Measurements from ENCODE around the gene MUC12.
"Not testable (repeated sequence)": the region's sequence is repeated elsewhere in the genome, so short reads cannot be mapped to it uniquely, and the experiment has no call there.

MUC12 gene

DNA sequence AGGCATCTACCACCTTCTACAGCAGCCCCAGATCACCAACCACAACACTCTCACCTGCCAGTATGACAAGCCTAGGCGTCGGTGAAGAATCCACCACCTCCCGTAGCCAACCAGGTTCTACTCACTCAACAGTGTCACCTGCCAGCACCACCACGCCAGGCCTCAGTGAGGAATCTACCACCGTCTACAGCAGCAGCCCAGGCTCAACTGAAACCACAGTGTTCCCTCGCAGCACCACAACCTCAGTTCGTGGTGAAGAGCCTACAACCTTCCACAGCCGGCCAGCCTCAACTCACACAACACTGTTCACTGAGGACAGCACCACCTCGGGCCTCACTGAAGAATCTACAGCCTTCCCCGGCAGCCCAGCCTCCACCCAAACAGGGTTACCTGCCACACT is 29.2 kb downstream of the MUC12 start:
- DNase-seq, result not testable (repeated sequence)

GRCh38 chr7:100999334-100999733 is 30.0 kb downstream of the MUC12 start:
- not testable (repeated sequence) for DNase-seq

GRCh38 chr7:101000025-101000424 is 30.7 kb downstream of the MUC12 start:
- not testable (repeated sequence) for DNase-seq

- DNase-seq, result not testable (repeated sequence)
These were observed 33.0 kb downstream of the MUC12 start for GRCh38 chr7:101002333-101002732.

DNA sequence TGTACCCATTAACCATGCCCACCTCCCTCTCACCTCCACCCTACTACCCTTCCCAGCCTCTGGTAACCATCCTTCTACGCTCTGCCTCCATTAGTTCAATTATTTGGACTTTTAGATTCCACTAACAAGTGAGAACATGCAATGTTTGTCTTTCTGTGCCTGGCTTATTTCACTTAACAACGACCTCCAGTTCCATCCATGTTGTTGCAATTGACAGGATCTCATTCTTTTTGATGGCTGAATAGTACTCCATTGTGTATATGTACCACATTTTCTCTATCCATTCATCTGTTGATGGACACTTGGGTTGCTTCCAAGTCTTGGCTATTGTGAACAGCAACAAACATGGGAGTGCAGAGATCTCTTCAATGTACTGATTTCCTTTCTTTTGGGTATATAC is 38.0 kb downstream of the MUC12 start:
- DNase-seq, result not testable (repeated sequence)

DNA sequence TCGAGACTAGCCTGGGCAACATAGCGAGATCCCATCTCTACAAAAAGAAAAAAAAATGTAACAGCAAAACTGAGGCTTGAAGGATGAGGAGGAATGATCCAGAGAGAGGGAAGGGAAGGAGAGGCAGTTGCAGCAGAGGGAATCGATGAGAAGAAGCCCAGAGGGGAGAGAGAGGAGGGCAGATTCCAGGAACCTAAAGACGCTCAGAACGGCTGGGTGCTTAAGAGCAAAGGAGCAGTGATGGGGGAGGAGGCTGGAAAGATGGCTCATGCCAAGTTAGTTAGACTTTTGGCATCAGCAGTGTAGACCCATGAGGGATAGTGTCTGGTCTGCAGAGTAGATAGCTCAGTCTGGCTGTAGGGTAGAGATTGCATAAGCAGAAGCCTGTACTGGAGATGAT is 40.3 kb downstream of the MUC12 start:
- DNase-seq, result no peak

DNA sequence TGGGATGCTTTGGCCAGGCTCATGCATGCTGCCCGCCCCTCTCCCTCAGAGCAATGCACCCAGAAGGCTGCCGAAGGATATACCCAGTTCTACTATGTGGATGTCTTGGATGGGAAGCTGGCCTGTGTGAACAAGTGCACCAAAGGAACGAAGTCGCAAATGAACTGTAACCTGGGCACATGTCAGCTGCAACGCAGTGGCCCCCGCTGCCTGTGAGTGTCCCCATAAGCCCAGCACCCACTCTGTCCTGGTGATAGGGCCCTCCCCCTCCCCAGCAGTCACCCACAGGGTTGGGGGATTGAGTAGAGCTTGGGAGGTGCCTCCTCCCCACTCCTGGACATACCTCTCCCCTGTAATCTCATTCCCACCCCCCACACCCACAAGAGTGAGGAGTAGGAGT is 43.6 kb downstream of the MUC12 start:
- no peak for DNase-seq

DNA sequence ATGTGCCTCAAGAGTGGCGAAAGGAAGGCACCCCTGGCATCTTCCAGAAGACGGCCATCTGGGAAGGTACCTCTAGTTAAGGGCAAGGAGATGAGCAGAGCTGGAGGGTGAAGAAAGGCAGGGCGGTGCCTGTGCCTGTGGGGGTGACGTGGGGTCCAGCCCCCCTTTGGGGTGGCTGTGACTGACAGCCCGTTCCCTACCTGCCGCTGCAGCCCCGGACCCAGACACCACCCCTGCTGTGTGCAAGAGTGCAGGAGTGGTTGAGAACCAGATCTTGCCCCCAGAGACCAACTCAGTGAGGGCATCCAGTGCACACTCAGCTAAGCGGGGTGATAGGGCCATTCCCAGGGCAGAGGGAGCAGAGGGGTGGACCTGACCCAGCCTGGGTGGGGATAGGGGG is 46.3 kb downstream of the MUC12 start:
- no peak for DNase-seq

- DNase-seq, result peak; percentile 65
These were observed 47.9 kb downstream of the MUC12 start for GRCh38 chr7:101017064-101017777.

DNA sequence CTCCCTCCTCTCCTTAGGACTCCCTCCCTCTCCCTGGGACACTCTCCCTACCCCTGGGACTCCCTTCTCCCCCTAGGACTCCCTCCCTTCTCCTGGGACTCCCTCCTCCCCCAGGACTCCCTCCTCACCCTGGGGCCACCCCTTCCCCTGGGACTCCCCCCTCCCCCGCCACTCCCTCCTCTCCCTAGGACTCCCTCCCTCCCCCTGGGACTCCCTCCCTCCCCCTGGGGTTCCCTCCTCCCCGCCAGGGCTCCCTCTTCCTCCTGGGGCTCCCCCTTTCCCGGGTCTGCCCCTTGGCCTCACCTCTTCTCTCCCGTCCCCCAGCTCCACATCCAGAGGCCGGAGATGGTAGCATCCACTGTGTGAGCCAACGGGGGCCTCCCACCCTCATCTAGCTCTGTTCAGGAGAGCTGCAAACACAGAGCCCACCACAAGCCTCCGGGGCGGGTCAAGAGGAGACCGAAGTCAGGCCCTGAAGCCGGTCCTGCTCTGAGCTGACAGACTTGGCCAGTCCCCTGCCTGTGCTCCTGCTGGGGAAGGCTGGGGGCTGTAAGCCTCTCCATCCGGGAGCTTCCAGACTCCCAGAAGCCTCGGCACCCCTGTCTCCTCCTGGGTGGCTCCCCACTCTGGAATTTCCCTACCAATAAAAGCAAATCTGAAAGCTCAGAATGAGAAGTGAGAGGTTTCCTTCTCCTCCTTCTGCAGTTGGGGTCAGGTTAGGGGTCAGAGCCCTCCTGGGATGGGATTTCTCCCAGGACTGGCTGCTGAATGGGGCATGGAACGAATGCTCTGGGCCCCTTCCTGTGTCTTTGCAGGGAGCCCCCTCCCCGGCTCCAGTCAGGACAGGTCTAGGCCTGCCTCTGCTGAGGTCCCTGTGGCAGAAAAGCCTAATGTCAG is 49.2 kb downstream of the MUC12 start:
- no peak for DNase-seq

- DNase-seq, result no peak
These were observed 51.1 kb downstream of the MUC12 start for GRCh38 chr7:101020444-101020843.

- no peak for DNase-seq
These were observed 52.3 kb downstream of the MUC12 start for GRCh38 chr7:101021703-101022102.

- no peak for DNase-seq
These were observed 54.5 kb downstream of the MUC12 start for GRCh38 chr7:101023839-101024238.

- DNase-seq, result no peak
These were observed 61.7 kb downstream of the MUC12 start for GRCh38 chr7:101031082-101031481.

- no peak for DNase-seq
These were observed 66.6 kb downstream of the MUC12 start for GRCh38 chr7:101035941-101036340.

- DNase-seq, result not testable (repeated sequence)
These were observed 71.9 kb downstream of the MUC12 start for GRCh38 chr7:101041283-101041682.

DNA sequence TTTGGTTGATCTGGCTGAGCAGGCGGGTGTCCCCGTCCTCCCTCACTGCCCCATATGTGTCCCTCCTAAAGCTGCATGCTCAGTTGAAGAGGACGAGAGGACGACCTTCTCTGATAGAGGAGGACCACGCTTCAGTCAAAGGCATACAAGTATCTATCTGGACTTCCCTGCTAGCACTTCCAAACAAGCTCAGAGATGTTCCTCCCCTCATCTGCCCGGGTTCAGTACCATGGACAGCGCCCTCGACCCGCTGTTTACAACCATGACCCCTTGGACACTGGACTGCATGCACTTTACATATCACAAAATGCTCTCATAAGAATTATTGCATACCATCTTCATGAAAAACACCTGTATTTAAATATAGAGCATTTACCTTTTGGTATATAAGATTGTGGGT is 89.0 kb downstream of the MUC12 start:
- peak; percentile 50 for DNase-seq

- DNase-seq, result no peak
These were observed 90.2 kb downstream of the MUC12 start for GRCh38 chr7:101059620-101059942.

DNA sequence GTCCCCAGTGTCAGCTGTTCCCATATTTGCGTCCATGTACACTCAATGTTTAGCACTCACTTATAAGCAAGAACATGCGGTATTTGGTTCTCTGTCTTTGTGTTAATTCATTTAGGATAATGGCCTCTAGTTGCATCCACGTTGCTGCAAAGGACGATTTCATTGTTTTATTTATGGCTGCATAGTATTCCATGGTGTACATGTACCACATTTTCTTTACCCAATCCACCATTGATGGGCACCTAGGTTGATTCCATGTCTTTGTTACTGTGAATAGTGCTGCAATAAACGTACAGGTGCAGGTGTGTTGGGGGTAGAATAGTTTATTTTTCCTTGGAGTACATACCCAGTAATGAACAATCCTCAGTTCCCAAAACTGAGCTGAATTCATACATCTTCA is 91.6 kb downstream of the MUC12 start:
- DNase-seq, result no peak

- not testable (repeated sequence) for DNase-seq
These were observed 94.8 kb downstream of the MUC12 start for GRCh38 chr7:101064176-101064550.

DNA sequence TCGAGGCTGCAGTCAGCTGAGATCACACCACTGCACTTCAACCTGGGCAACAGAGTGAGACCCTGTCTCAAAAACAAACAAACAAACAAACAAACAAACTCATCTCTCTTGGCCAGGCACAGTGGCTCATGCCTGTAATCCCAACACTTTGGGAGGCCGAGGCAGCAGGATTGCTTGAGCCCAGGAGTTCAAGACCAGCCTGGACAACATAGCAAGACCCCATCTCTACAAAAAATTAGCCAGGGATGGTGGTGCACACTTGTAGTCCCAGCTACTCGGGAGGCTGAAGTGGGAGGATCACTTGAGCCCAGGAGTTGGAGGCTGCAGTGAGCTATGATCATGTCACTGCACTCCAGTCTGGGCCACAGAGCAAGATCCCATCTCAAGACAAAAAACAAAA is 95.8 kb downstream of the MUC12 start:
- DNase-seq, result not testable (repeated sequence)

GRCh38 chr7:101066141-101066832 is 96.9 kb downstream of the MUC12 start:
- no peak for DNase-seq

- DNase-seq, result no peak
These were observed 97.4 kb downstream of the MUC12 start for GRCh38 chr7:101066833-101067177.

GRCh38 chr7:101068401-101068800 is 99.0 kb downstream of the MUC12 start:
- DNase-seq, result no peak

Data from stimulated activated CD4-positive, alpha-beta T cell treated with anti-CD3 and anti-CD28 coated beads, Interleukin-4, amount 100 ng/mL, for 1 hour (primary cell).